Muscle layer of colon (tissue), 2 donors: ENCODE results near the gene SH3BP5L.
"Not testable (repeated sequence)": the region's sequence is repeated elsewhere in the genome, so short reads cannot be mapped to it uniquely, and the experiment has no call there.

Source experiments
- H3K27ac ChIP-seq: one replicate; pipeline ENCODE4 v1.7.0; 2013; ENCODE audit warnings: low read depth, mild to moderate bottlenecking, low read length, moderate library complexity
- H3K27me3 ChIP-seq, 2 donors: one replicate each; pipeline ENCODE4 v1.7.0; 2013; ENCODE audit warnings: low read length in 2 of 2, mild to moderate bottlenecking in 2 of 2; ENCODE audit not compliant: insufficient read depth in 2 of 2, control insufficient read depth in 1 of 2
- H3K36me3 ChIP-seq: one replicate; pipeline ENCODE4 v1.7.0; 2013; ENCODE audit warnings: mild to moderate bottlenecking, low read length; ENCODE audit not compliant: insufficient read depth
- H3K4me1 ChIP-seq: one replicate; pipeline ENCODE4 v1.7.0; 2013; ENCODE audit warnings: mild to moderate bottlenecking, low read length; ENCODE audit not compliant: insufficient read depth
- H3K4me3 ChIP-seq, 2 donors: one replicate each; pipeline ENCODE4 v1.7.0; 2013; ENCODE audit warnings: low read length in 2 of 2, low read depth in 1 of 2, mild to moderate bottlenecking in 1 of 2, moderate library complexity in 1 of 2
- H3K9ac ChIP-seq: one replicate; pipeline ENCODE4 v1.7.0; 2013; ENCODE audit warnings: low read length
- H3K9me3 ChIP-seq: one replicate; pipeline ENCODE4 v1.7.0; 2013; ENCODE audit warnings: mild to moderate bottlenecking, low read length
- donor health status: abdominal sarcoma.
- donor health status: Adenocarcinoma of cecum.

Gene SH3BP5L

DNA sequence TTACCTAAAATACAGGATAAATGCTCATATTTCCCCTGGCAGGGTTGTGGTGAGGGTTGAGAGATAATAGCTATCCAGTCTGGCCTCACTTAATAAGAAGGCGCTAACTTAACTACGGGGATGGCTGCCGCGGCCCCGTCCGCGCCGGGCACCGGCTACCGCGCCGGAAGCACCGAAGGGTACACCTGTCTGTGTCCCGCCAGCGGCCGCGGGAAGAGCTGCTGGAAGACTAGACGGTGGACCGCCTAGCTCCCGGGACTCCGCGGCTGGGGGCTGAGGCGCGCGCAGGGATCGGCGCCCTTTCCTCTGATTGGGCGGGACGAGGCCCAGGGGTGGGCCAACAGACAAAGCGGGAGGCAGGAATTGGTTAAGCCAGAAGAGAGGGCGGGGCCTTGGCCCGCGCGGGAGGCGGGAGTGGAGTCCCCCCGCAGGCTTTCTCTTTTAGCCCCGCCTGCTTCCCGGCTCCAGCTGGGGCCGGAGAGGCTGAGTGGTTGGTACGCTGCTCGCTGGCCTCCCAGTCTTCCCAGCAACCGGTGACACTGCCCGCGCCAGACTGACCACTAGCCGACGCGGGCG, 12.2 kb upstream of the SH3BP5L start, which contains the start of gene ZNF672:
TSS of gene ZNF672 (plus strand) at position 444 of the 576 bp plus-strand sequence. CDS start 9,051 bp downstream, outside the sequence.
- Histone ChIP-seq H3K4me1 (peaks cover 31% of the 10 kb centered on the region), H3K4me3 (peak within 1 kb of the TSS; percentile 67 to 82), H3K9me3 (no peaks in the 10 kb centered on the region), H3K9ac (peak within 1 kb of the TSS; percentile 87), H3K27me3 (no peaks in the 10 kb centered on the region), H3K36me3 (no peaks in the 10 kb centered on the region), H3K27ac (peak within 1 kb of the TSS; percentile 100)

- Histone ChIP-seq H3K4me3 (peak overlapping the region; percentile 64 to 67), H3K4me1 (peaks cover 25% of the 10 kb centered on the region), H3K9me3 (no peaks in the 10 kb centered on the region), H3K27me3 (no peaks in the 10 kb centered on the region), H3K9ac (peak overlapping the region; percentile 58), H3K36me3 (no peaks in the 10 kb centered on the region), H3K27ac (peak overlapping the region; percentile 70)
These were observed 11.5 kb upstream of the SH3BP5L start for GRCh38 chr1:248837045-248837780.

GRCh38 chr1:248834343-248834940, 8.7 kb upstream of the SH3BP5L start:
- Histone ChIP-seq H3K36me3 (no peaks in the 10 kb centered on the region), H3K27me3 (no peaks in the 10 kb centered on the region), H3K4me3 (no peak overlapping the region), H3K9ac (no peak overlapping the region), H3K27ac (no peak overlapping the region), H3K9me3 (no peaks in the 10 kb centered on the region), H3K4me1 (peaks cover 14% of the 10 kb centered on the region)

- Histone ChIP-seq H3K9ac (no peak overlapping the region), H3K4me1 (peaks cover 6% of the 10 kb centered on the region)
These were observed 6.1 kb upstream of the SH3BP5L start for GRCh38 chr1:248831842-248832241.

GRCh38 chr1:248830718-248831017, 5.0 kb upstream of the SH3BP5L start:
- not testable (repeated sequence) for H3K9ac ChIP-seq, H3K27ac ChIP-seq, H3K4me3 ChIP-seq, H3K9me3 ChIP-seq, H3K27me3 ChIP-seq, H3K36me3 ChIP-seq
- peaks cover 11% of the 10 kb centered on the region for H3K4me1 ChIP-seq

More at GRCh38 chr1:248831842-248832241, 6.1 kb upstream of the SH3BP5L start:
- Histone ChIP-seq H3K27me3 (no peaks in the 10 kb centered on the region), H3K27ac (no peak overlapping the region), H3K4me3 (no peak overlapping the region), H3K36me3 (no peaks in the 10 kb centered on the region), H3K9me3 (no peaks in the 10 kb centered on the region)

DNA sequence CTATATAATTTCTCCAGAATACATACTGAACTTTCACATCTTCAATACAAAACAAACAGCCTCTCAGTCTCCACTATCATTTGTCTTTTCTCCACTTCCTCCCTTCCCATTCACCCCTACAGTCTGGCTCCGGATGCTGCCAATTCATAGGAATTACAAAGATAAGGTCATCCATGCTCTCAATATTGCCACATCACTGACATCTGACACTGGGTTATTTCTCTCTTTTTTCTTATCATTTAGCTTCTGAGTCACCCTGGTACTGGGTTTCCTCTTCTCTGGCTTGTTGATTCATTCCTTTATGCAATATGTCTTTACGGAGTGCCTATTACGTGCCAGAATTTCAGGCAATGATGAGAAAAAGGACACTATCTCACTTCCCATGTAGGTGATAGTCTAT, 3.1 kb upstream of the SH3BP5L start:
- Histone ChIP-seq H3K9me3 (no peaks in the 10 kb centered on the region), H3K27me3 (no peaks in the 10 kb centered on the region), H3K4me3 (no peak overlapping the region), H3K4me1 (peaks cover 25% of the 10 kb centered on the region), H3K9ac (no peak overlapping the region), H3K36me3 (peaks cover 2% of the 10 kb centered on the region), H3K27ac (no peak overlapping the region)

DNA sequence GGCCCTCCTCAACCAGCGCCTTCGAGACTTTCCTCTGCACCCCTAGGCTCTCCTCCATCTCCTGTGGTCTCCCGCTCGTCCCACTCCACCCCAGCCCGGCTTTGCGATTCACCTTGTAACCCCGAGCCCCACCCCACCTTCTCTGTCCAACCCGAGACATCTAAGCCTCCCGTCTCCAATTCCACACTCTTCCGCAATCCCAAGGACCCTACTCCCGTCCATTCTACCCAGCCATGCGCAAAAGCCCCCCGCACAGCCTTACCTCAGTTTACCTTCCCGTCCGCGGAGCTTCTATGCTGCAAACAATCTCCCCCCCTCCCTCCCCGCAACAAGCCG, 174 bp downstream of the SH3BP5L start:
- Histone ChIP-seq H3K9me3 (no peaks in the 10 kb centered on the region), H3K36me3 (peaks cover 17% of the 10 kb centered on the region), H3K27me3 (no peaks in the 10 kb centered on the region), H3K4me3 (peak overlapping the region; percentile 92 to 97), H3K27ac (peak overlapping the region; percentile 87), H3K9ac (peak overlapping the region; percentile 82), H3K4me1 (peaks cover 51% of the 10 kb centered on the region)

GRCh38 chr1:248825136-248825535, 579 bp downstream of the SH3BP5L start:
- Histone ChIP-seq H3K36me3 (peaks cover 21% of the 10 kb centered on the region), H3K9me3 (no peaks in the 10 kb centered on the region), H3K27ac (peak overlapping the region; percentile 87), H3K9ac (peak overlapping the region; percentile 82), H3K4me1 (peaks cover 51% of the 10 kb centered on the region), H3K4me3 (peak overlapping the region; percentile 92 to 97), H3K27me3 (no peaks in the 10 kb centered on the region)

- Histone ChIP-seq H3K27ac (no peak overlapping the region), H3K27me3 (no peaks in the 10 kb centered on the region), H3K4me1 (peaks cover 51% of the 10 kb centered on the region), H3K36me3 (peaks cover 23% of the 10 kb centered on the region), H3K9ac (peak overlapping the region; percentile 82), H3K4me3 (peak overlapping the region; percentile 92 to 97), H3K9me3 (no peaks in the 10 kb centered on the region)
These were observed 1.0 kb downstream of the SH3BP5L start for GRCh38 chr1:248824701-248825100.

GRCh38 chr1:248824301-248824700, 1.4 kb downstream of the SH3BP5L start:
- Histone ChIP-seq H3K27ac (no peak overlapping the region), H3K9ac (no peak overlapping the region), H3K4me1 (peaks cover 51% of the 10 kb centered on the region), H3K9me3 (no peaks in the 10 kb centered on the region), H3K36me3 (peaks cover 23% of the 10 kb centered on the region), H3K27me3 (no peaks in the 10 kb centered on the region), H3K4me3 (peak overlapping the region; percentile 92 to 97)

- Histone ChIP-seq H3K27ac (no peak overlapping the region), H3K4me1 (peaks cover 58% of the 10 kb centered on the region), H3K9me3 (no peaks in the 10 kb centered on the region), H3K36me3 (peaks cover 23% of the 10 kb centered on the region), H3K4me3 (peak overlapping the region in 1 of 2 donors; percentile 97), H3K27me3 (no peaks in the 10 kb centered on the region), H3K9ac (no peak overlapping the region)
These were observed 2.2 kb downstream of the SH3BP5L start for GRCh38 chr1:248823517-248824001.
